IMR-90 (cell line): ENCODE data around the gene ACOX3. TPM values are rescaled to one million over a fixed set of nuclear protein-coding genes. Genes with fewer than 3 reads are reported as not detected.
A peak's percentile ranks its signal among the peaks of the same experiment; 100 is the strongest.

Experiments
- ATAC-seq: fragments of 200-7000 bp; cut with Tn5 transposase; 2 replicates; pipeline ENCODE4 v1.9.1; 2020; ENCODE audit warnings: low read depth, mild to moderate bottlenecking, moderate library complexity
- BruUV-seq: library from RNA; stranded (reverse); fragments of 400-500 nt; replicated peaks from 2 replicates; lab custom pipeline; 2021; lab: Mats Ljungman, UMichigan
- CTCF ChIA-PET: fragments of 300-600 bp; formaldehyde crosslinking; extraction: SDS; loops from one replicate; lab custom pipeline; 2021; ENCODE audit warnings: antibody characterized with exemption; lab: Yijun Ruan, JAX
- POLR2A ChIA-PET: fragments of 300-600 bp; sonication (Branson Sonifier 250); formaldehyde crosslinking; loops from one replicate; lab custom pipeline; 2022; ENCODE audit warnings: antibody characterized with exemption; ENCODE audit not compliant: unreplicated experiment; lab: Charles Lee
- DNase-seq: peaks from one replicate; pipeline ENCODE4 v3.0.0; 2013
- H2AFZ ChIP-seq: replicated peaks from 2 replicates; pipeline ENCODE3; 2013; ENCODE audit warnings: low read length, mild to moderate bottlenecking; ENCODE audit not compliant: poor library complexity
- H2AK5ac ChIP-seq: 2 replicates; pipeline ENCODE4 v1.6.1; 2013; ENCODE audit warnings: low read depth, low read length, inconsistent platforms
- H2AK9ac ChIP-seq: replicated peaks from 2 replicates; pipeline ENCODE3; 2013; ENCODE audit warnings: mild to moderate bottlenecking, low read depth, low read length, moderate library complexity; ENCODE audit not compliant: poor library complexity
- H2BK120ac ChIP-seq: 2 replicates; pipeline ENCODE4 v1.6.1; 2013; ENCODE audit warnings: low read depth, low read length, inconsistent platforms
- H2BK15ac ChIP-seq: 3 replicates; pipeline ENCODE4 v1.6.1; 2013; ENCODE audit warnings: low read depth, low read length, inconsistent platforms
- H2BK20ac ChIP-seq: 2 replicates; pipeline ENCODE4 v1.6.1; 2013; ENCODE audit warnings: low read depth, mild to moderate bottlenecking, inconsistent platforms, low read length, moderate library complexity
- H2BK5ac ChIP-seq: 2 replicates; pipeline ENCODE4 v1.6.1; 2013; ENCODE audit warnings: mild to moderate bottlenecking, low read depth, low read length, inconsistent platforms; ENCODE audit not compliant: poor library complexity, severe bottlenecking
- H3K14ac ChIP-seq: replicated peaks from 2 replicates; pipeline ENCODE4 v1.6.1; 2013; ENCODE audit warnings: low read depth, low read length, inconsistent platforms
- H3K18ac ChIP-seq: 2 replicates; pipeline ENCODE4 v1.6.1; 2013; ENCODE audit warnings: low read depth, low read length, control low read depth
- H3K23ac ChIP-seq: 2 replicates; pipeline ENCODE4 v1.6.1; 2013; ENCODE audit warnings: low read depth, low read length, inconsistent platforms
- H3K27ac ChIP-seq: 2 replicates; pipeline ENCODE4 v1.5.1; 2013; ENCODE audit warnings: mild to moderate bottlenecking, control low read depth, low read length; ENCODE audit not compliant: insufficient read depth
- H3K27me3 ChIP-seq: 2 replicates; pipeline ENCODE4 v1.6.1; 2013; ENCODE audit warnings: low read length; ENCODE audit not compliant: control insufficient read depth, insufficient read depth
- H3K36me3 ChIP-seq: 2 replicates; pipeline ENCODE4 v1.6.1; 2013; ENCODE audit warnings: low read length, mixed read lengths; ENCODE audit not compliant: control insufficient read depth, insufficient read depth
- H3K4ac ChIP-seq: 2 replicates; pipeline ENCODE4 v1.6.1; 2013; ENCODE audit warnings: low read depth, low read length, inconsistent platforms
- H3K4me1 ChIP-seq: 2 replicates; pipeline ENCODE4 v1.6.1; 2013; ENCODE audit warnings: low read length, mixed read lengths; ENCODE audit not compliant: control insufficient read depth, insufficient read depth
- H3K4me2 ChIP-seq: 2 replicates; pipeline ENCODE4 v1.6.1; 2013; ENCODE audit warnings: low read depth, mild to moderate bottlenecking, control low read depth, low read length, moderate library complexity
- H3K4me3 ChIP-seq: 2 replicates; pipeline ENCODE4 v1.5.1; 2013; ENCODE audit warnings: low read depth, mild to moderate bottlenecking, control low read depth, low read length, moderate library complexity; ENCODE audit not compliant: insufficient read depth
- H3K56ac ChIP-seq: 2 replicates; pipeline ENCODE4 v1.6.1; 2013; ENCODE audit warnings: low read length, inconsistent platforms; ENCODE audit not compliant: insufficient read depth; ENCODE audit errors: extremely low read depth
- H3K79me1 ChIP-seq, 2 experiments: 2 replicates each; pipeline ENCODE4 v1.6.1; 2013; ENCODE audit warnings: low read length in 2 of 2, inconsistent platforms in 1 of 2, low read depth in 1 of 2
- H3K9ac ChIP-seq: 2 replicates; pipeline ENCODE4 v1.6.1; 2013; ENCODE audit warnings: low read depth, low read length, control low read depth
- H3K9me1 ChIP-seq: 2 replicates; pipeline ENCODE4 v1.6.1; 2013; ENCODE audit warnings: low read length, inconsistent platforms; ENCODE audit not compliant: insufficient read depth
- H3K9me3 ChIP-seq: 2 replicates; pipeline ENCODE4 v1.6.1; 2013; ENCODE audit warnings: low read length; ENCODE audit not compliant: control insufficient read depth, insufficient read depth
- H4K20me1 ChIP-seq: 2 replicates; pipeline ENCODE4 v1.6.1; 2013; ENCODE audit warnings: low read length, inconsistent platforms; ENCODE audit not compliant: insufficient read depth
- H4K5ac ChIP-seq: 2 replicates; pipeline ENCODE4 v1.6.1; 2013; ENCODE audit warnings: mild to moderate bottlenecking, low read depth, low read length, control low read depth
- H4K8ac ChIP-seq, 2 experiments: 2 replicates each; pipeline ENCODE4 v1.6.1; 2013; ENCODE audit warnings: low read depth in 2 of 2, low read length in 2 of 2, control low read depth in 1 of 2, inconsistent platforms in 1 of 2
- H4K91ac ChIP-seq: 2 replicates; pipeline ENCODE4 v1.6.1; 2013; ENCODE audit warnings: low read depth, low read length, inconsistent platforms; ENCODE audit not compliant: insufficient read depth
- BHLHE40 ChIP-seq: fragments of 150-350 bp; IDR thresholded peaks from 2 replicates; pipeline ENCODE4 v1.6.1; 2016; ENCODE audit warnings: mild to moderate bottlenecking, low read depth, low read length
- CEBPB ChIP-seq: IDR thresholded peaks from 2 replicates; pipeline ENCODE4 v1.6.1; 2012; ENCODE audit warnings: low read depth, low read length, improper control_type of control experiment
- CHD1 ChIP-seq: IDR thresholded peaks from 2 replicates; pipeline ENCODE4 v1.6.1; 2012; ENCODE audit warnings: low read depth, low read length, improper control_type of control experiment
- CTCF ChIP-seq: conservative IDR thresholded peaks from 2 replicates; pipeline ENCODE4 v1.5.1; 2012; ENCODE audit warnings: mild to moderate bottlenecking, low read depth, low read length, improper control_type of control experiment
- ELK1 ChIP-seq: fragments of 150-350 bp; IDR thresholded peaks from 2 replicates; pipeline ENCODE4 v1.6.1; 2016; ENCODE audit warnings: low read depth, mild to moderate bottlenecking, low read length, moderate library complexity, borderline replicate concordance
- FOS ChIP-seq: fragments of 150-350 bp; IDR thresholded peaks from 2 replicates; pipeline ENCODE4 v1.6.1; 2016; ENCODE audit warnings: low read depth, low read length
- MAFK ChIP-seq: IDR thresholded peaks from 2 replicates; pipeline ENCODE4 v1.6.1; 2012; ENCODE audit warnings: low read depth, low read length, improper control_type of control experiment
- MAZ ChIP-seq: IDR thresholded peaks from 2 replicates; pipeline ENCODE4 v1.6.1; 2012; ENCODE audit warnings: low read depth, mild to moderate bottlenecking, low read length, improper control_type of control experiment, moderate library complexity, borderline replicate concordance
- MXI1 ChIP-seq: IDR thresholded peaks from 2 replicates; pipeline ENCODE4 v1.6.1; 2012; ENCODE audit warnings: low read depth, mild to moderate bottlenecking, low read length, moderate library complexity, borderline replicate concordance
- RCOR1 ChIP-seq: IDR thresholded peaks from 2 replicates; pipeline ENCODE4 v1.6.1; 2012; ENCODE audit warnings: mild to moderate bottlenecking, low read length, improper control_type of control experiment; ENCODE audit not compliant: insufficient replicate concordance
- RFX5 ChIP-seq: IDR thresholded peaks from 2 replicates; pipeline ENCODE4 v1.8.0; 2012; ENCODE audit warnings: low read depth, mild to moderate bottlenecking, low read length, moderate library complexity
- SMC3 ChIP-seq: fragments of 150-350 bp; IDR thresholded peaks from 2 replicates; pipeline ENCODE4 v1.6.1; 2016; ENCODE audit warnings: low read depth, mild to moderate bottlenecking, antibody characterized with exemption, low read length, moderate library complexity
- USF2 ChIP-seq: fragments of 150-350 bp; IDR thresholded peaks from 2 replicates; pipeline ENCODE4 v1.6.1; 2017; ENCODE audit warnings: mild to moderate bottlenecking, antibody characterized with exemption, low read length, low read depth
- WGBS, 2 experiments: methylation state at CpG; one replicate each; pipeline versions ENCODE4 v1.1.5 to v1.1.7; 2013; ENCODE audit warnings: missing lambda C conversion rate in 2 of 2; ENCODE audit not compliant: insufficient read length in 1 of 2; ENCODE audit errors: extremely low coverage in 2 of 2; 5-methylcytosine and 5-hydroxymethylcytosine counted together
- dilution Hi-C: fragments of 300-500 bp; cut with HindIII; formaldehyde crosslinking; loops from one replicate; pipeline ENCODE4 v1.14.3; 2018; ENCODE audit warnings: low sequenced_read_pairs; ENCODE audit not compliant: unreplicated experiment
- in situ Hi-C: fragments of 300-500 bp; cut with MboI; formaldehyde crosslinking; loops from 3 replicates; pipeline ENCODE4 v1.14.3; 2019; ENCODE audit warnings: low sequenced_read_pairs, inconsistent platforms, mixed read lengths
- intact Hi-C: fragments of 100-400 bp; cut with micrococcal nuclease; formaldehyde crosslinking; loops from 2 replicates; pipeline ENCODE4 v1.10.0; 2022
- polyA plus RNA-seq, 3 experiments: library from polyadenylated mRNA; depleted of rRNA; stranded (reverse); fragments of >200 nt; gene quantifications; 2 replicates each; pipeline ENCODE4 v1.2.3, GENCODE V29; 2012; ENCODE audit warnings: low replicate concordance in 1 of 3
- total RNA-seq: library from RNA; depleted of rRNA; stranded (reverse); fragments of >200 nt; gene quantifications from 2 replicates; pipeline ENCODE4 v1.2.3, GENCODE V29; 2012

The ACOX3 gene
- total and polyA plus RNA-seq, 2 of the 4 experiments (the other 2 are of a cell fraction), result 15.2 to 25.8 TPM

GRCh38 chr4:8355864-8356565, 84.5 kb downstream of the ACOX3 start:
- Histone ChIP-seq H3K56ac (no peak overlapping the region), H2AK9ac (no peak overlapping the region), H3K9ac (no peak overlapping the region), H3K9me1 (peaks cover 10% of the 10 kb centered on the region; the same call in 1 of the 2 replicates), H3K9me3 (no peaks in the 10 kb centered on the region), H4K5ac (no peak overlapping the region), H3K23ac (no peak overlapping the region), H3K36me3 (no peaks in the 10 kb centered on the region), H3K4me1 (peaks cover 16% of the 10 kb centered on the region), H4K91ac (no peak overlapping the region), H3K27ac (no peak overlapping the region), H2BK20ac (no peak overlapping the region), H3K4ac (no peak overlapping the region; the same call in 1 of the 2 replicates), H3K27me3 (peaks cover 13% of the 10 kb centered on the region), H4K8ac (no peak overlapping the region), H2BK5ac (no peak overlapping the region), H2AFZ (no peak overlapping the region), H3K4me2 (no peak overlapping the region), H2AK5ac (no peak overlapping the region), H2BK15ac (no peak overlapping the region), H4K20me1 (no peaks in the 10 kb centered on the region), H3K18ac (no peak overlapping the region), H3K4me3 (no peak overlapping the region), H3K14ac (no peak overlapping the region; the same call in 1 of the 2 replicates), H3K79me1 (no peaks in the 10 kb centered on the region), H2BK120ac (no peak overlapping the region)
- ChIA-PET POLR2A (no interaction called here), CTCF (no interaction called here)
- no CpG with 5 or more reads among the region's 8 CpGs for WGBS, 2 experiments
- in situ Hi-C loops (no loop called here), intact Hi-C loops (loop anchor here (2.0 kb wide), 1 partner anchor 37 kb away; no protein-coding TSS in a partner anchor), dilution Hi-C loops (no loop called here)
- DNase-seq (peak; percentile 31), ATAC-seq (no peak)
- no peak for TF ChIP-seq SMC3
- no peak for TF ChIP-seq USF2
- no peak for TF ChIP-seq ELK1
- no peak for TF ChIP-seq BHLHE40
- TF ChIP-seq MAZ, result no peak
- no peak for TF ChIP-seq MXI1
- no peak for TF ChIP-seq CEBPB
- TF ChIP-seq RCOR1, result no peak
- no peak for TF ChIP-seq FOS
- no peak for TF ChIP-seq MAFK
- TF ChIP-seq CTCF, result no peak
- TF ChIP-seq CHD1, result no peak
- TF ChIP-seq RFX5, result no peak
- no TSS peak for BruUV-seq
